ENCODE results near the gene RASA4.
"Not testable (repeated sequence)": the region's sequence is repeated elsewhere in the genome, so short reads cannot be mapped to it uniquely, and the experiment has no call there.

The RASA4 gene

GRCh38 chr7:102616507-102617125 lies at the start of gene RASA4:
Gene RASA4 (minus strand): TSS chr7:102616756. CDS start chr7:102616689, 67 bp downstream.
- peak; percentile 1 for DNase-seq

- not testable (repeated sequence) for DNase-seq
Observed at GRCh38 chr7:102664765-102665164, 48.2 kb upstream of the RASA4 start.

GRCh38 chr7:102649924-102650323 lies 33.4 kb upstream of the RASA4 start, which contains the start of gene SPDYE2B:
Gene SPDYE2B (plus strand): TSS chr7:102650319. CDS start chr7:102652349, 2,030 bp downstream.
- DNase-seq: not testable (repeated sequence)

GRCh38 chr7:102647813-102648212 lies 31.3 kb upstream of the RASA4 start:
- DNase-seq: not testable (repeated sequence)

- DNase-seq: not testable (repeated sequence)
Observed at GRCh38 chr7:102643404-102643803, 26.8 kb upstream of the RASA4 start.

GRCh38 chr7:102642691-102643090 lies 26.1 kb upstream of the RASA4 start, which contains the start of gene UPK3BL1:
Gene UPK3BL1 (minus strand): TSS chr7:102642791. CDS start chr7:102642741, 50 bp downstream.
- not testable (repeated sequence) for DNase-seq

GRCh38 chr7:102638848-102639247 lies 22.3 kb upstream of the RASA4 start:
- DNase-seq: not testable (repeated sequence)

- not testable (repeated sequence) for DNase-seq
Observed at GRCh38 chr7:102636956-102637355, 20.4 kb upstream of the RASA4 start.

GRCh38 chr7:102635354-102635753 lies 18.8 kb upstream of the RASA4 start:
- not testable (repeated sequence) for DNase-seq

- DNase-seq: not testable (repeated sequence)
Observed at GRCh38 chr7:102634299-102634698, 17.7 kb upstream of the RASA4 start.

GRCh38 chr7:102630622-102631021 lies 14.1 kb upstream of the RASA4 start:
- not testable (repeated sequence) for DNase-seq

GRCh38 chr7:102627271-102627904 lies 10.8 kb upstream of the RASA4 start:
- DNase-seq: not testable (repeated sequence)

- DNase-seq: not testable (repeated sequence)
Observed at GRCh38 chr7:102618122-102618521, 1.6 kb upstream of the RASA4 start.

- DNase-seq: not testable (repeated sequence)
Observed at GRCh38 chr7:102615930-102616329, 626 bp downstream of the RASA4 start.

- DNase-seq: not testable (repeated sequence)
Observed at GRCh38 chr7:102614873-102615272, 1.7 kb downstream of the RASA4 start.

GRCh38 chr7:102614346-102614697 lies 2.2 kb downstream of the RASA4 start:
- DNase-seq: not testable (repeated sequence)

GRCh38 chr7:102613575-102614345 lies 2.8 kb downstream of the RASA4 start:
- not testable (repeated sequence) for DNase-seq

GRCh38 chr7:102611675-102612325 lies 4.8 kb downstream of the RASA4 start:
- DNase-seq: peak; percentile 1

GRCh38 chr7:102611013-102611674 lies 5.4 kb downstream of the RASA4 start:
- DNase-seq: not testable (repeated sequence)

GRCh38 chr7:102610441-102610840 lies 6.1 kb downstream of the RASA4 start:
- not testable (repeated sequence) for DNase-seq

GRCh38 chr7:102609734-102610133 lies 6.8 kb downstream of the RASA4 start:
- DNase-seq: not testable (repeated sequence)

- not testable (repeated sequence) for DNase-seq
Observed at GRCh38 chr7:102606848-102607247, 9.7 kb downstream of the RASA4 start.

Data from NCI-H226 (cell line).